Stimulated activated CD8-positive, alpha-beta memory T cell treated with anti-CD3 and anti-CD28 coated beads, Interleukin-12 subunit alpha, Interleukin-12 subunit beta, amount 100 ng/mL, for 24 hours (primary cell): ENCODE measurements around the gene KDM2B.

ENCODE experiments used
- DNase-seq: peaks from one replicate; pipeline ENCODE4 v3.0.0-alpha.2; 2020; ENCODE audit errors: extremely low read depth

KDM2B gene

GRCh38 chr12:121580959-121581685 lies at the start of gene KDM2B:
Gene KDM2B, minus strand, starts transcription at chr12:121581023. Its CDS starts 112 bp downstream, at chr12:121580911.
- DNase-seq, result no peak

GRCh38 chr12:121628536-121628935 lies 47.7 kb upstream of the KDM2B start:
- DNase-seq, result no peak

GRCh38 chr12:121628037-121628436 lies 47.2 kb upstream of the KDM2B start:
- no peak for DNase-seq

- DNase-seq, result peak; percentile 73
Observed at GRCh38 chr12:121626853-121627640, 46.2 kb upstream of the KDM2B start.

GRCh38 chr12:121626087-121626852 lies 45.4 kb upstream of the KDM2B start, which contains the start of gene ORAI1:
Gene ORAI1, plus strand, starts transcription at chr12:121626530.
- DNase-seq, result peak; percentile 91

- DNase-seq, result no peak
Observed at GRCh38 chr12:121620333-121620891, 39.6 kb upstream of the KDM2B start.

GRCh38 chr12:121618659-121619233 lies 37.9 kb upstream of the KDM2B start:
- no peak for DNase-seq

- DNase-seq, result no peak
Observed at GRCh38 chr12:121614872-121615467, 34.1 kb upstream of the KDM2B start.

GRCh38 chr12:121613462-121613861 lies 32.6 kb upstream of the KDM2B start:
- no peak for DNase-seq

GRCh38 chr12:121611306-121611705 lies 30.5 kb upstream of the KDM2B start:
- no peak for DNase-seq

GRCh38 chr12:121610239-121611149 lies 29.7 kb upstream of the KDM2B start:
- no peak for DNase-seq

- DNase-seq, result no peak
Observed at GRCh38 chr12:121608301-121608700, 27.5 kb upstream of the KDM2B start.

- no peak for DNase-seq
Observed at GRCh38 chr12:121603581-121603980, 22.8 kb upstream of the KDM2B start.

GRCh38 chr12:121602766-121603165 lies 21.9 kb upstream of the KDM2B start:
- no peak for DNase-seq

- no peak for DNase-seq
Observed at GRCh38 chr12:121600702-121601336, 20.0 kb upstream of the KDM2B start.

- no peak for DNase-seq
Observed at GRCh38 chr12:121596526-121596925, 15.7 kb upstream of the KDM2B start.

- DNase-seq, result no peak
Observed at GRCh38 chr12:121595520-121595919, 14.7 kb upstream of the KDM2B start.

- DNase-seq, result no peak
Observed at GRCh38 chr12:121592320-121592719, 11.5 kb upstream of the KDM2B start.

- DNase-seq, result no peak
Observed at GRCh38 chr12:121590476-121591143, 9.8 kb upstream of the KDM2B start.
